HTR-8/SVneo (cell line): Measurements from ENCODE around the gene SMIM9.
"Not testable (repeated sequence)": the region's sequence is repeated elsewhere in the genome, so short reads cannot be mapped to it uniquely, and the experiment has no call there.

Experiments
- DNase-seq: peaks from one replicate; pipeline ENCODE4 v3.0.0; 2011; ENCODE audit warnings: low spot score, mixed read lengths; ENCODE audit not compliant: insufficient read length
- FAIRE-seq: peaks from 2 replicates; lab custom pipeline; 2011; peaks lifted over from hg19 to GRCh38; lab: Jason Lieb, UNC

SMIM9 gene

DNA sequence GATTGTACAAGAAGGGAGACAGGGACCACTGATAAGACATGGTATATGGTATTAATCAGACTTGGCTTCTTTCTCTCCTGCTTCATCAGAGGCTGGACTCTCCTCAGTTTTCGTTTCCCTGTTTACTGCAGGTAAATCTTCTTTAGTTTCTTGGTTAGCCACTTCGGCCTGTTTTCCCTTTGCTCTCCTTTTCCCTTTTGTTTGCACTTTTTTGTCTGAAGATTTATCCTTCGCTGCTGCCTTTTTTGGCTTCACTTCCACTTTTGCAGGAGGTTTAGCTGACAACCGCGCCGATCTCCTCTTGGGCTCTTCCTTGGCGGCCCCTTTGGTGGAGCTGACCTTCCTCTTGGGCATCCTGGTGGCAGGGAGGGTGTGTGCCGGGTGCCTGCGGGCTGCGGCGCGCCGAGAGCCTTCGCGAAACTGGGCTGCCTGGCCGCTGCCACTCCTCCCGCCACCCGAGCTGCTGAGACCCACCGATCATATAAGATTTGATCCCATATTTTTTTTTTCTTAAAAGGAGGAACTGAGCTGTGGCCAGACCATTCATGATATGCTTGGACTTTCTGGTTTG is 17.3 kb downstream of the SMIM9 start:
- not testable (repeated sequence) for FAIRE-seq, DNase-seq

GRCh38 chrX:154816326-154816898 is 18.1 kb downstream of the SMIM9 start:
- not testable (repeated sequence) for FAIRE-seq, DNase-seq

GRCh38 chrX:154815274-154815818 is 19.1 kb downstream of the SMIM9 start:
- DNase-seq (no peak), FAIRE-seq (no peak)

DNA sequence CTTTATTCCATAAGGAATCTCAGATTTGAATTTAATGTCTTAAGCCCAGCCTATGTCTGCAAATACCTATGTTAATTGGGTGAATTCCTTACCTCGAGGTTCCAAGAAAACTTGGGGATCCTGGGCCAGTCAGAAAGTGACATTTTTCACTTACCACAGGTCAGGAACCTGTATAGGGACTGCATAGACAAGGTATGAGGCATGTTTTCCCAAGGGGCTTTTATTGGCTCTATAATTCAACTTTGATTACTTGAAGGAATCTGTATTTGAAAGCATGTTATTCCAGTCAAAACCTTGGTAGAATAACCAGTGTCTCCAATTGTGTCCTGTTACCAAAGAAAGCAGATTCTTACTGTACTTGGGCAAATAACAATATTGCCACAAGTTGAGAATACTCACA is 20.7 kb downstream of the SMIM9 start:
- DNase-seq (no peak), FAIRE-seq (no peak)

DNA sequence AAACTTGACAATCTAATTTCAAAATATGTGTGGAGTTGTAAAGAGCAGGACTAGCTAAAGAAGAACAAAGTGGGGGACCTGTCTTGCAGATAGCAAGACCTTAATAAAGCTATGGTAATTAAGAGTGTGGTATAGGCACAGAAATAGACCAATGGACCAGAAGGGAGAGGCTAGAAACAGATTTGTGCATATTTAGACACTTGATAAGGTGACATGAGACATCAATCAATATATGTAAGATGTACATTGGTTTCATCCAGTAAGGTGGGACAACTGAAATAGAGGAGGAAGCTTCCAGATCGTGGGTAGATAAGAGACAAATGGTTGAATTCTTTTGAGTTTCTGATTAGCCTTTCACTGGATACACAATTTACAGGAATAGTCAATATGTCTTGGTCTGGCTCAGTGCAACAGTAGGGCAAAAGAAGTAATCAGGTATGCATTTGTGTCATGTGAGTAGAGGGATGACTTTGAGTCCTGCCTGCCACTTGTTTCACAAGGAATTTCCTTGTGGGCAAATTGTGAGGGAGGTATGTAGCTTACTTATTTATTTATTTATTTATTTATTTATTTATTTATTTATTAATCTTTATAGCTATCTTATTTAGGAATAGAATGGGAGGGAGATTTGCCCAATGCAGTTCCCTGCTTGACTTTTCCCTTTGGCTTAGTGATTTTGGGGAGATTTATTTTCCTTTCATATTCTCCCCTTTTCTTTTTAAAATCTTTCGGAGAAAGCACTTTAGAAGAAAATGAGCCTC is 21.9 kb downstream of the SMIM9 start:
- FAIRE-seq (no peak), DNase-seq (no peak)

DNA sequence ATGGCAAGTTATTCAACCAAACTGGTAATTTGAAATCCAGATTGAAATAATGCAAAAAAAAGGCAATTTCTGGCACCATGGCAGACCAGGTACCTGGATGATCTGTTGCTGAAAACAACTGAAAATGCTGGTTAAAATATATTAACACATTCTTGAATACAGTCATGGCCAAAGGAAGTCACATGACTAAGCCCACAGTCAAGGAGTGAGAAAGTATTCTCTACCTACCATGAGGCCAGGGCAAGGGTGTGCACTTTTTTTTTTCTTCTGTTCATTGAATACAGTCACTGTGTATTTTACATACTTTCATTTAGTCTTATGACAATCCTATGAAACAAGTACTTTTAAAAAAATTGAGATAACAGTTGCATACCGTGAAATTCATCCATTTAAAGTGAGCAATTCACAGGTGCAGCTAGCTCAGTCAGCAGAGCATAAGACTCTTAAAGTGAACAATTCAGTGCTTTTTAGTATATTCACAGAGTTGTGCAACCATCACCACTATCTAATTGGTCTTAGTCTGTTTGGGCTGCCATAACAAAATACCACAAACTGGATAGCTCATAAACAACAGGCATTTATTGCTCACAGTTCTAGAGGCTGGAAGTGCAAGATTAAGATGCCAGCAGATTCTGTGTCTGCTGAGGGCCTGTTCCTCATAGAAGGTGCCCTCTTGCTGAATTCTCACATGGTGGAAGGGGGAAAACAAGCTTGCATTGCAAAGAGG is 24.4 kb downstream of the SMIM9 start:
- FAIRE-seq: no peak
- DNase-seq: no peak

DNA sequence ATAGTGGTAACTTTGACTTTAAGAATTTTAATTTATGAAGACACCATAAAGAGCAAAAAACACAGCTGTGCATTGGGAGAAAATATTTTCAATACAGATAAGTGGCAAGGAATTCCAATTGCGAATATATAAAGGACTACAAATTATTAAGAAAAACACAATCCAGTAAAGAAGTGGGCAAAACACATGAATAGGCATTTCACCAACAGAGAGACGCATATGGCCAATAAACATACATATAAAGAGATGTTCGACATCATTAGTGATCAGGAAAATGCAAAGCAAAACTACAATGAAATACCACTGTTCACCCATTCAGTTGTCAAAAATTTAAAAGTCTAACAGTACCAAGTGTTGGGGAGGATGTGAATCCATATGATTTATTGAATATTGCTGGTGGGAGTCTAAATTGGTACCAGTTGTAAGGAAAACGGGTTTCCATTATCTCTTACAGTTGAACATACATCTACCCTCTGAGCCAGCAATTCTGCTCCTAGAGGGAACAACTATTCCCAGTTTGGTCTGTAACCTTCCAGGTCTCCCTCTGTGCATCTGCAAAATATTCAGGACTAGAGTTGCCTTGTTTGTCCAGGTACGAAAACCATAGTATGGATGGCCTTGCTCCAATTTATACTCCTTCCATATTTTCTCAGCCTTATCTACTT is 27.5 kb downstream of the SMIM9 start:
- DNase-seq (no peak), FAIRE-seq (no peak)

DNA sequence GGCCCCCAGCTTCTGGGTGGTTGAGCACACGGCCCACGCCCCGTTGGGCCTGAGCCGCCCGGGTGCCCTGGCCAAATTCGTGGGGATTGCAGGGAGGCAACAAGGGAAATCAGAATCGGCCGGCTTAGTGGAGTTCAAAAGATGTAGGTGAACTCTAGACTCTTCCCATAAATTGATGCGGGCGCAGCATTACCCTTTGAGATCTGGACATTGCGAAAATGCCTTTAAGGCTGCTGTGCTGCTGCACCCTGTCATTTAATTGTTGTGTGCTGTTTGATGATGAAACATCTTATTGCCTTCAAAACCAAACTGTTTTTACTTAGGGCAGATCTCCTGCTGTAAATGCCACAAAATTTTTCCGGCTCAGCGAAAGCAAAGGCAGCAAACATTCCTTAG is 28.8 kb downstream of the SMIM9 start:
- FAIRE-seq (no peak), DNase-seq (no peak)

DNA sequence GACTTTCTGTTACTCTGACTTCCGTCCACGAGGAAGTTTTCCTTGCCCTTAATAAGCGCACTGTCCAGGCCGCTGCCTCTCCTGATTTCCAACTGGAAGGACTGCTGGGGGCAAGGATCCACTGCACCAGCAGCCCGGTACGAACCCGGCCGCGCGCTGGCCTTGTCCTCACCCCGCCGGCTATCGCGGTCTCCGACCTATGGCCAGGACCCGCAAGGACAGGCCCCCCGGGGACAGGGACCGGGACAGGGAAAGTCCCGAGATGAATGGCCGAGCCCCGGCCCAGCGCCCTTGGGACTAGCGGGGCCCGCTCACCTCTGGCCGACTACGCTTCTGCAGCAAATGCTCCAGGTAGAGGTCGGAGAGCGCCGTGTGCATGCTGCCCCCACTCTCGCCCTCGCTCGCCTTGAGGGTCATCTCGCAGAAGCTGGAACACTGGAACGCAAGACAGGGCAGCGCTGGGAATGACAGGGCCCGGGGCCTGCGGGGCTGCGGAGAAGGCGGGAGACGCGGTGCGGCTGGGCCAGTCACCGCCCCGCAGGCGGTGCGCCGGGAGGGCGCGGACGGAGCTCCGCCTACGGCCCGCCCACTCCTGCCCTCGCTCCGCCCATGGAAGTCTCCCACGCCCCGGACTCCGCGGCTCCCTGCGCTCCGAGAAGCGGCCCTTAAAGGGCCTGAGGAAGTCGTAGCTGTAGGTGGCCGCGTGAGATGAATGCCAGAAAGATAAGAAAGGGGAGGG is 29.3 kb downstream of the SMIM9 start, which contains the start of gene MPP1:
Gene MPP1 (minus strand): TSS at position 529 of the 739 bp plus-strand sequence. CDS start 112 bp downstream, at position 417.
- no peak for FAIRE-seq
- peak; percentile 9 for DNase-seq

GRCh38 chrX:154804261-154804956 is 30.1 kb downstream of the SMIM9 start:
- no peak for FAIRE-seq
- no peak for DNase-seq

DNA sequence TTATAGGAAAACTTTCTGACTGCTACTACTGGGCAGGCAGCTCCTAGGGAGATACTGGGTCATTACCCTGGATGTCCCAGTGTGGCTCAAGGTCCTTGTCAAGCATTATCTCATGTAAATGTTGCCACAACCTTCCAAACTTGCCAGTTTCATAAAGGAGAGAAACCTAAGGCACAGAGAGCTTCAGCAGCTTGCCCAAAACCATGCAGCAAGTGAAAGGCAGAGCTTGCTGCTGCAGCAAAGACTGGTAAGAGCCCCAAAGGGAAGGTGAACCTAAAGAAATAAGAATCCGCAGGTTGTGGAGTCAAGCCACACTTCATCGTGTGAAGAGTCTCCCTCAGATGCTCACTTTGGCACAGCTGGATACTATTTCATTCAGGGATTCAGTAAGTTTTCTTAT is 31.5 kb downstream of the SMIM9 start:
- FAIRE-seq (no peak), DNase-seq (no peak)

DNA sequence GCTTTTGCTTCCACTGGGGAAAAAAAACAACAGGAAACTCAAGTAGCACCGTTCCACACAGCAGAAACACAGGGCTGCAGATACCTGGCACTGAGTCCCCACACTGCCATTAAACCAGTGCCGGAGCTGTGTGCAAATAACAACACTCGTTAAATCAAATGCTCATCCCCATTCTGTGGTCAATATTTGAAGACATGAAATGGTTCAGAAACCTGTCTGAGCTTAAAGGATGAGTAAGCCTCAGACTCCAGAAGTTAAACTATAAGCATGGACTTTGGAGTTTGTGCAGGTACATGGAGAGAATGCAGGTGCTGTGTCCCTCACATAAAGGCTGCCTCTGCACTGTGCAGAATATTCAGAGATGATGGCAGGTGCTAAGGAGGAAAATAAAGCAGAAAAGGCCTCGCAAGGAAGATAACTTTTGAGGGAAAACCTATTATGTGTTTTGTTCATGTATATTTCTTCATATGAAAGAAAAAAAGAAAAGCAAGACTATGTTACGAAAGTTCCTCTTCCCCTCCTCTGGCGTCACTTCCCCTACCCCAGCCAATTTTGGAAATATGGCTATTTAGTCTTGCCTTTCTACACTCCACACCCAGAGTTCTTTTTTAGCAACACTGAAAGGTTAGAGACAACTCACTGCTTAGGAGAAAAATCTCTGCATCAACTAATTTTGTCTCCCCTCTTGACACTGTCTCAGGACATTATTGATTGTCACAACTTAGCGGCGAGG is 33.8 kb downstream of the SMIM9 start:
- DNase-seq: no peak
- no peak for FAIRE-seq

DNA sequence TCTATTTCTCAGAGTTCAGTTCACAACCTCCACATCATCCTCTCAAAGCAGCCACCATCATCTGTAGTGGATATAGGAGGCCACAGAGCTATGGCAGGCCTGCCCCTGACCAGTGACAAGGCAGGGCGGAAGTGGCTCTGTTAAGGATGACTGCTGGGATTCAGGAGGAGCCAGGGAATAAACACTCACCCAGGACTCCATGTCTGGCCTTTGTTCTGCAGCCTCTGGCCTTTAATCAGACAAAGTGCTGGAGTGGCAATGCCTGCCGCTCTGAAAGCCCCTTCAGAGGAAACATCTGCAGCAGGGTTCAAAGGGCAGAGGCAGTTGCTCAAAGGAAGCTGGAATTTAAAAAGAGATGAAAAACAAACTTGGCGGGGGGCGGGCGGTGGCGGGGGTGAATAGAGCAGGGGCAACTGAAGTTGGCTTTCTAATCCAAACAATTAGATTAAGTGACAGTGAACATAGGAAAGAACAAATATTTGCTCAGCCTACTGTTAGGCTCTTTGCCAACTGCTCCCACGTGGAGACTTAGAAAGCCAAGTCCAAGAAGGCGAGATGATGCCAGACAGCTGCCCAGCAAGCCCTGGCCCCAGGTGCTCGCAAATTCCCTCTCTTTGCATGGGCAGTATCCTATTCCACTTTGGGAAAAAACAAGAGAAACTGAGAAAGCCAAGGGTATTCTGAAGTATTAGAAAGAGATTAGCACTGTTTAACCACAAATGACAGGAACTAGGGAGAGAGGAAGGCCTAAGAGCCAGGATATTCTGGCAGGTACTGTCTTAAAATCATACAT is 34.7 kb downstream of the SMIM9 start:
- FAIRE-seq (no peak), DNase-seq (no peak)

- FAIRE-seq (no peak), DNase-seq (no peak)
Measured at GRCh38 chrX:154797006-154797405, 37.5 kb downstream of the SMIM9 start.

DNA sequence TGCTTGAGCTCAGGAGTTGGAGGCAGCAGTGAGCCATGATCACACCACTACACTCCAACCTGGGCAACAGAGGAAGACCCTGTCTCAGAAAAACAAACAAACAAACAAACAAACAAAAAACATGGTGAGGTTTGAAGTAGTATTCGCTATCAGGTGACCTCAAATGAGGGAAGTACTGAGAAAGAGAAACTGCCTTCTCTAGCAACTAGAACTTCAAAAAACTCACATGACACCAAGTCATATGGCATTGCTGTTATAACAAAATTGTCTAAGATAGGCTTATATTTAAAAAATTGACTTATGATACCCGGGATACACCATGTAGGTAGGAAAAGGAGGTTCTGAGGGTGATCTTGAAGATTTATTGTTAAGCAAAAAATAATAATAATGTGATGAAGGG is 39.4 kb downstream of the SMIM9 start:
- no peak for FAIRE-seq
- no peak for DNase-seq

DNA sequence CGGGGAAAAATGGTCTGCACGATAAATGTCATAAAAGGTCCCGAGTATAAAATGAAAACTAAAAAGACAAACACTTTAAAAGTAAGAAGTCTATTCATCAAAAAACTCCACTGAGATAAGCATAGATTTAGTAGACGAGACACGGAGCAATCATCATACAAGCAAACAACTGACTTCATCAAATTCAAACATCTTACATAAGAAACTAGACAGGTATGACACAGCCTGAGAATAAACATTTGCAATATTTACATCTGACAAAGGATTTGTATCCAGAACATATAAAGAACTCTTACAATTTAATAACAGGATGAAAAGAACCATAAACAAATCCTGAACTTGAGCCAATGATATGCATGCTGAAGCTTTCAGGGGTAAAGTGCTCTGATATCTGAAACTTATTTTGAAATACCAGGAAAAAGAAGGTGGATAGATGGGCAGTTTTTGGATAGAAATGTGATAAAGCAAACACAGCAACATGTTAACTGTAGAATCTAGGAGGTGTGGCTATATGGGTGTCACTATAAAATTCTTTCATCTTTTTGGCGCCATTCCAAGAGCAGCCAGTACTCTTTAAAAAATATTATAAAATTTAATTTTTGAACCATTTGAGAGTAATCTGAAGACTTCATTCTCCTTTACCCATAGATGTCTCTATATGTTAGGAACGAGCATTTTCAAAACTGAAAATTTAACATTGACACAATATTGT is 41.2 kb downstream of the SMIM9 start:
- FAIRE-seq (no peak), DNase-seq (no peak)

DNA sequence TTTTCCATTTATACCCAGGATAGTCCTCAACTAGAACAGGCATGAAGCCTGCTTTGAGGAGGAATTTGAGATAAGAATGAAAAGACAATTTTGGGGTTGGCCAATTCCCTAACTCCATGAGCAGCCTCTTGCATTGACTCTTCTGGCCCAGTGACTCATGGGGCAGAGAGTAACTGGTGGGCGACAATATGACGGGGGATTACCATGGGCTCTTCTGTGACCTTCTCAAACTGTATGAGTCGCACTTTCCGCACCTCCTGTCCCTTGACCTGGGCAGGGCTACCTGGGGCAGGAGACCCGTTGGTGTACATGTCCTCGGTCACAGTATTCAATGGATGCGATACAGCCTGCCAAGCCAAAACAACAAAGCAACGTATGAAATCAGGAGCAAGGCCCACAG is 42.5 kb downstream of the SMIM9 start:
- DNase-seq: no peak
- no peak for FAIRE-seq
